HuH-7.5 (cell line): ENCODE data around the gene NUTM2D.
"Not testable (repeated sequence)": the region's sequence is repeated elsewhere in the genome, so short reads cannot be mapped to it uniquely, and the experiment has no call there.

Source experiments
- DNase-seq: peaks from one replicate; pipeline ENCODE4 v3.0.0; 2011; ENCODE audit warnings: low spot score

NUTM2D gene

GRCh38 chr10:87357444-87357843 lies at the start of gene NUTM2D:
Gene NUTM2D (plus strand): TSS chr10:87357744. CDS start chr10:87358266, 522 bp downstream.
- not testable (repeated sequence) for DNase-seq

GRCh38 chr10:87308702-87309101 lies 48.8 kb upstream of the NUTM2D start:
- not testable (repeated sequence) for DNase-seq

GRCh38 chr10:87309657-87310056 lies 47.9 kb upstream of the NUTM2D start:
- not testable (repeated sequence) for DNase-seq

GRCh38 chr10:87311521-87311920 lies 46.0 kb upstream of the NUTM2D start:
- not testable (repeated sequence) for DNase-seq

GRCh38 chr10:87313649-87314359 lies 43.7 kb upstream of the NUTM2D start:
- DNase-seq: not testable (repeated sequence)

- not testable (repeated sequence) for DNase-seq
Measured at GRCh38 chr10:87314360-87314973, 43.1 kb upstream of the NUTM2D start.

- not testable (repeated sequence) for DNase-seq
Measured at GRCh38 chr10:87321505-87321904, 36.0 kb upstream of the NUTM2D start.

GRCh38 chr10:87324559-87324958 lies 33.0 kb upstream of the NUTM2D start:
- not testable (repeated sequence) for DNase-seq

- not testable (repeated sequence) for DNase-seq
Measured at GRCh38 chr10:87327958-87328357, 29.6 kb upstream of the NUTM2D start.

- DNase-seq: not testable (repeated sequence)
Measured at GRCh38 chr10:87329131-87329530, 28.4 kb upstream of the NUTM2D start.

GRCh38 chr10:87332687-87333086 lies 24.9 kb upstream of the NUTM2D start:
- not testable (repeated sequence) for DNase-seq

GRCh38 chr10:87340411-87340810 lies 17.1 kb upstream of the NUTM2D start:
- DNase-seq: not testable (repeated sequence)

- DNase-seq: not testable (repeated sequence)
Measured at GRCh38 chr10:87341546-87342142, 15.9 kb upstream of the NUTM2D start.

- peak; percentile 7 for DNase-seq
Measured at GRCh38 chr10:87342249-87342710, 15.3 kb upstream of the NUTM2D start.

GRCh38 chr10:87342711-87343258 lies 14.8 kb upstream of the NUTM2D start:
- not testable (repeated sequence) for DNase-seq

GRCh38 chr10:87345743-87346142 lies 11.8 kb upstream of the NUTM2D start:
- DNase-seq: not testable (repeated sequence)

- DNase-seq: not testable (repeated sequence)
Measured at GRCh38 chr10:87350161-87350560, 7.4 kb upstream of the NUTM2D start.

GRCh38 chr10:87352825-87353224 lies 4.7 kb upstream of the NUTM2D start:
- not testable (repeated sequence) for DNase-seq

GRCh38 chr10:87355110-87355509 lies 2.4 kb upstream of the NUTM2D start:
- DNase-seq: not testable (repeated sequence)

- not testable (repeated sequence) for DNase-seq
Measured at GRCh38 chr10:87358159-87358558, 615 bp downstream of the NUTM2D start.

GRCh38 chr10:87369514-87370112 lies 12.1 kb downstream of the NUTM2D start:
- DNase-seq: not testable (repeated sequence)

GRCh38 chr10:87374091-87374490 lies 16.5 kb downstream of the NUTM2D start:
- not testable (repeated sequence) for DNase-seq
